HepG2 (cell line): ENCODE measurements around the gene APOC3. TPM values are rescaled to one million over a fixed set of nuclear protein-coding genes. Genes with fewer than 3 reads are reported as not detected.
A peak's percentile ranks its signal among the peaks of the same experiment; 100 is the strongest.

Source experiments
- CREB1 ChIP-seq, 2 experiments: fragments of 450-650 bp in 1 of 2; IDR thresholded peaks; 2 replicates each; pipeline ENCODE4 v1.6.1; 2016 to 2017; ENCODE audit warnings: control low read depth in 1 of 2, mild to moderate bottlenecking in 1 of 2, missing compliant biosample characterization in 1 of 2, missing genetic modification characterization in 1 of 2
- DBP ChIP-seq: sonication (generic); formaldehyde crosslinking; IDR thresholded peaks from 2 replicates; pipeline ENCODE4 v1.4.0; 2020; ENCODE audit warnings: missing genetic modification reagents; ENCODE audit errors: not compliant biosample characterization
- HMGXB4 ChIP-seq, 2 experiments: sonication (generic) in 1 of 2; formaldehyde crosslinking in 1 of 2; IDR thresholded peaks; 2 replicates each; pipeline versions ENCODE4 v1.4.0 to v1.6.1; 2018 to 2020; ENCODE audit warnings: missing genetic modification reagents in 2 of 2, borderline replicate concordance in 1 of 2, low read depth in 1 of 2, mild to moderate bottlenecking in 1 of 2, missing biosample characterization in 1 of 2
- KDM1A ChIP-seq: IDR thresholded peaks from 2 replicates; pipeline ENCODE4 v1.6.1; 2016; ENCODE audit warnings: missing compliant biosample characterization
- MXD4 ChIP-seq: IDR thresholded peaks from 2 replicates; pipeline ENCODE4 v1.6.1; 2016; ENCODE audit warnings: mild to moderate bottlenecking, missing biosample characterization, missing genetic modification reagents
- NFKB2 ChIP-seq: sonication (generic); formaldehyde crosslinking; IDR thresholded peaks from 2 replicates; pipeline ENCODE4 v1.4.0; 2020; ENCODE audit warnings: missing genetic modification reagents, borderline replicate concordance
- NFKBIZ ChIP-seq: IDR thresholded peaks from 2 replicates; pipeline ENCODE4 v1.6.1; 2018; ENCODE audit warnings: missing genetic modification reagents, missing compliant biosample characterization
- NFYC ChIP-seq: IDR thresholded peaks from 2 replicates; pipeline ENCODE4 v1.6.1; 2016; ENCODE audit warnings: missing genetic modification reagents, missing compliant biosample characterization
- RBFOX2 ChIP-seq: fragments of 200-400 bp; formaldehyde crosslinking; IDR thresholded peaks from 2 replicates; pipeline ENCODE4 v1.6.1; 2017; ENCODE audit warnings: low read depth, mild to moderate bottlenecking, low read length
- RFX3 ChIP-seq: IDR thresholded peaks from 2 replicates; pipeline ENCODE4 v1.6.1; 2016; ENCODE audit warnings: missing biosample characterization, missing genetic modification reagents
- SAFB2 ChIP-seq: sonication (generic); formaldehyde crosslinking; IDR thresholded peaks from 2 replicates; pipeline ENCODE4 v1.5.1; 2020; ENCODE audit warnings: missing genetic modification reagents, low read depth, mild to moderate bottlenecking, borderline replicate concordance
- SPEN ChIP-seq: sonication (generic); formaldehyde crosslinking; IDR thresholded peaks from 2 replicates; pipeline ENCODE4 v1.5.1; 2020; ENCODE audit warnings: low read depth, mild to moderate bottlenecking, missing genetic modification reagents
- TARDBP ChIP-seq: sonication (generic); formaldehyde crosslinking; IDR thresholded peaks from 2 replicates; pipeline ENCODE4 v1.8.0; 2022; ENCODE audit warnings: mild to moderate bottlenecking, missing genetic modification reagents
- YY1 ChIP-seq: IDR thresholded peaks from 2 replicates; pipeline ENCODE4 v1.6.1; 2011; ENCODE audit warnings: low read length, low read depth, moderate library complexity, mild to moderate bottlenecking; ENCODE audit not compliant: insufficient read depth, insufficient replicate concordance
- ZNF20 ChIP-seq: sonication (generic); formaldehyde crosslinking; IDR thresholded peaks from 2 replicates; pipeline ENCODE4 v1.4.0; 2020; ENCODE audit warnings: mild to moderate bottlenecking, moderate library complexity, missing genetic modification reagents
- ZNF230 ChIP-seq: sonication (generic); formaldehyde crosslinking; IDR thresholded peaks from 2 replicates; pipeline ENCODE4 v1.4.0; 2020; ENCODE audit warnings: mild to moderate bottlenecking, missing genetic modification reagents
- ZNF235 ChIP-seq: sonication (generic); formaldehyde crosslinking; IDR thresholded peaks from 2 replicates; pipeline ENCODE4 v1.8.1; 2023; ENCODE audit warnings: mild to moderate bottlenecking, missing genetic modification reagents, borderline replicate concordance
- ZNF292 ChIP-seq: sonication (generic); formaldehyde crosslinking; IDR thresholded peaks from 2 replicates; pipeline ENCODE4 v1.8.1; 2022; ENCODE audit warnings: mild to moderate bottlenecking, low read depth, missing genetic modification reagents, borderline replicate concordance
- ZNF720 ChIP-seq: sonication (generic); formaldehyde crosslinking; IDR thresholded peaks from 2 replicates; pipeline ENCODE4 v1.4.0; 2020; ENCODE audit warnings: missing genetic modification reagents
- ZNF749 ChIP-seq: sonication (generic); formaldehyde crosslinking; IDR thresholded peaks from 2 replicates; pipeline ENCODE4 v1.8.0; 2022; ENCODE audit warnings: mild to moderate bottlenecking, missing genetic modification reagents, moderate library complexity, borderline replicate concordance
- ZNF777 ChIP-seq: sonication (generic); formaldehyde crosslinking; IDR thresholded peaks from 2 replicates; pipeline ENCODE4 v1.4.0; 2020; ENCODE audit warnings: missing genetic modification reagents
- ZNF792 ChIP-seq: IDR thresholded peaks from 2 replicates; pipeline ENCODE4 v1.6.1; 2016
- polyA plus RNA-seq, 8 experiments: library from polyadenylated mRNA; depleted of rRNA in 3 of 8; stranded (reverse) in 7 of 8; unstranded in 1 of 8; fragments of >200 nt; fragmentation: Illumina TruSeq in 4 of 8; extraction: Trizol in 4 of 8; gene quantifications; 2 replicates each; pipeline versions ENCODE4 v1.2.1 to v1.2.3, GENCODE V29; 2011 to 2016; ENCODE audit warnings: low read depth in 4 of 8, missing spikeins in 1 of 8, mixed read lengths in 1 of 8; ENCODE audit not compliant: insufficient read depth in 1 of 8
- total RNA-seq, 5 experiments: library from RNA; depleted of rRNA; stranded (reverse); fragments of >200 nt; fragmentation: Illumina TruSeq; extraction: Trizol; gene quantifications; 2 replicates each; pipeline ENCODE4 v1.2.3, GENCODE V29; 2016; ENCODE audit warnings: low read depth in 1 of 5

APOC3 gene
- total and polyA plus RNA-seq, 2 of the 13 experiments (the other 11 are each of a cell fraction or from before 2014, with no cell fraction given) = 314 to 687 TPM

GRCh38 chr11:116828632-116829524 lies 829 bp upstream of the APOC3 start (continued):
- TF ChIP-seq ZNF792 (CRISPR knock-in tag) = peak; percentile 55; the same call in 1 of the 2 replicates
- no peak for TF ChIP-seq ZNF20
- peak; percentile 50; the same call in 1 of the 2 replicates for TF ChIP-seq NFKB2 (CRISPR knock-in tag)
- 0 out of 2 replicates have a peak, but pooled peaks have one; percentile 57 for TF ChIP-seq KDM1A (CRISPR knock-in tag)
- peak; percentile 27; the same call in 1 of the 2 replicates for TF ChIP-seq ZNF777 (CRISPR knock-in tag)
- no peak; the same call in none of the 2 replicates for TF ChIP-seq RBFOX2
- TF ChIP-seq YY1 = peak; percentile 52
- TF ChIP-seq TARDBP (CRISPR knock-in tag) = peak; percentile 80
- no peak for TF ChIP-seq ZNF749
- TF ChIP-seq NFYC (CRISPR knock-in tag) = peak; percentile 30; the same call in 1 of the 2 replicates
- no peak for TF ChIP-seq RFX3 (CRISPR knock-in tag)
- TF ChIP-seq ZNF235 = 0 out of 2 replicates have a peak, but pooled peaks have one; percentile 5
- peak; percentile 22; the same call in 1 of the 2 replicates for TF ChIP-seq ZNF292 (CRISPR knock-in tag)
- no peak for TF ChIP-seq NFKBIZ (CRISPR knock-in tag)
- no peak for TF ChIP-seq CREB1 (IDR thresholded peaks at IDR 0.05)
- TF ChIP-seq CREB1 (CRISPR knock-in tag; IDR thresholded peaks at IDR 0.05) = no peak
- TF ChIP-seq SAFB2 (CRISPR knock-in tag) = 0 out of 2 replicates have a peak, but pooled peaks have one; percentile 45
- TF ChIP-seq HMGXB4 (CRISPR knock-in tag; IDR thresholded peaks at IDR 0.05; ENCODE audit: borderline replicate concordance in 1 of 2, low read depth in 1 of 2) = peak; percentile 70 to 82; a peak in 3 of 4 replicates
- TF ChIP-seq ZNF720 (CRISPR knock-in tag) = no peak
- no peak for TF ChIP-seq MXD4
- TF ChIP-seq ZNF230 (CRISPR knock-in tag) = no peak
- peak; percentile 82 for TF ChIP-seq SPEN (CRISPR knock-in tag)
- TF ChIP-seq DBP = no peak
